HUES6 (cell line): Measurements from ENCODE around the gene ATP2B2.
"Not testable (repeated sequence)": the region's sequence is repeated elsewhere in the genome, so short reads cannot be mapped to it uniquely, and the experiment has no call there.

Source experiments
- H3K27ac ChIP-seq: 2 replicates; pipeline ENCODE4 v1.7.0; 2013; ENCODE audit warnings: low read depth, mild to moderate bottlenecking, low read length, inconsistent platforms
- H3K27me3 ChIP-seq: 2 replicates; pipeline ENCODE4 v1.6.1; 2013; ENCODE audit warnings: low read length; ENCODE audit not compliant: control insufficient read depth, insufficient read depth
- H3K36me3 ChIP-seq: 2 replicates; pipeline ENCODE4 v1.6.1; 2013; ENCODE audit warnings: low read length; ENCODE audit not compliant: control insufficient read depth, insufficient read depth
- H3K4me1 ChIP-seq: 2 replicates; pipeline ENCODE4 v1.6.1; 2013; ENCODE audit warnings: low read length; ENCODE audit not compliant: control insufficient read depth, insufficient read depth
- H3K4me3 ChIP-seq: 2 replicates; pipeline ENCODE4 v1.5.1; 2013; ENCODE audit warnings: low read depth, low read length
- H3K9ac ChIP-seq: one replicate; pipeline ENCODE4 v1.6.1; 2013; ENCODE audit warnings: mild to moderate bottlenecking, low read length
- H3K9me3 ChIP-seq: 2 replicates; pipeline ENCODE4 v1.6.1; 2013; ENCODE audit warnings: low read depth, low read length; ENCODE audit not compliant: control insufficient read depth, insufficient read depth

Gene ATP2B2

GRCh38 chr3:10547841-10548783 lies 42.7 kb upstream of the ATP2B2 start:
- no peak overlapping the region for H3K9ac ChIP-seq
- peaks cover 3% of the 10 kb centered on the region; the same call in 1 of the 2 replicates for H3K4me1 ChIP-seq
- no peaks in the 10 kb centered on the region for H3K9me3 ChIP-seq
- H3K27ac ChIP-seq: no peak overlapping the region
- H3K4me3 ChIP-seq: no peak overlapping the region
- H3K27me3 ChIP-seq: no peaks in the 10 kb centered on the region
- no peaks in the 10 kb centered on the region for H3K36me3 ChIP-seq

- H3K4me1 ChIP-seq: peaks cover 3% of the 10 kb centered on the region; the same call in 1 of the 2 replicates
- H3K27ac ChIP-seq: no peak overlapping the region
- H3K36me3 ChIP-seq: no peaks in the 10 kb centered on the region
- no peaks in the 10 kb centered on the region for H3K27me3 ChIP-seq
- no peak overlapping the region for H3K9ac ChIP-seq
- no peak overlapping the region for H3K4me3 ChIP-seq
- H3K9me3 ChIP-seq: peaks cover 6% of the 10 kb centered on the region
These were observed 42.0 kb upstream of the ATP2B2 start for GRCh38 chr3:10547413-10547812.

- H3K9me3 ChIP-seq: peaks cover 11% of the 10 kb centered on the region
- no peaks in the 10 kb centered on the region for H3K36me3 ChIP-seq
- H3K27me3 ChIP-seq: no peaks in the 10 kb centered on the region
- H3K9ac ChIP-seq: no peak overlapping the region
- no peak overlapping the region for H3K27ac ChIP-seq
- no peak overlapping the region for H3K4me3 ChIP-seq
- H3K4me1 ChIP-seq: no peaks in the 10 kb centered on the region
These were observed 41.5 kb upstream of the ATP2B2 start for GRCh38 chr3:10546820-10547263.

- Histone ChIP-seq H3K4me1 (no peaks in the 10 kb centered on the region), H3K27ac (no peak overlapping the region), H3K36me3 (no peaks in the 10 kb centered on the region), H3K4me3 (no peak overlapping the region), H3K27me3 (no peaks in the 10 kb centered on the region), H3K9ac (no peak overlapping the region), H3K9me3 (peaks cover 14% of the 10 kb centered on the region)
These were observed 40.8 kb upstream of the ATP2B2 start for GRCh38 chr3:10546181-10546624.

GRCh38 chr3:10542518-10542917 lies 37.1 kb upstream of the ATP2B2 start:
- no peak overlapping the region for H3K4me3 ChIP-seq
- H3K9me3 ChIP-seq: peaks cover 14% of the 10 kb centered on the region
- H3K27me3 ChIP-seq: no peaks in the 10 kb centered on the region
- H3K27ac ChIP-seq: no peak overlapping the region
- no peaks in the 10 kb centered on the region for H3K4me1 ChIP-seq
- no peaks in the 10 kb centered on the region for H3K36me3 ChIP-seq
- no peak overlapping the region for H3K9ac ChIP-seq

- not testable (repeated sequence) for H3K27me3 ChIP-seq, H3K36me3 ChIP-seq, H3K9ac ChIP-seq, H3K4me1 ChIP-seq, H3K4me3 ChIP-seq, H3K27ac ChIP-seq
- peaks cover 14% of the 10 kb centered on the region for H3K9me3 ChIP-seq
These were observed 35.0 kb upstream of the ATP2B2 start for GRCh38 chr3:10540347-10540746.

GRCh38 chr3:10534066-10534465 lies 28.7 kb upstream of the ATP2B2 start:
- Histone ChIP-seq H3K36me3 (no peaks in the 10 kb centered on the region), H3K27me3 (no peaks in the 10 kb centered on the region), H3K4me3 (no peak overlapping the region), H3K9ac (no peak overlapping the region), H3K27ac (no peak overlapping the region), H3K4me1 (no peaks in the 10 kb centered on the region), H3K9me3 (no peaks in the 10 kb centered on the region)

- Histone ChIP-seq H3K4me1 (no peaks in the 10 kb centered on the region), H3K9me3 (no peaks in the 10 kb centered on the region), H3K27me3 (no peaks in the 10 kb centered on the region), H3K27ac (no peak overlapping the region), H3K36me3 (no peaks in the 10 kb centered on the region), H3K4me3 (no peak overlapping the region), H3K9ac (no peak overlapping the region)
These were observed 28.3 kb upstream of the ATP2B2 start for GRCh38 chr3:10533737-10534023.

GRCh38 chr3:10532939-10533736 lies 27.8 kb upstream of the ATP2B2 start:
- no peak overlapping the region for H3K9ac ChIP-seq
- no peaks in the 10 kb centered on the region for H3K9me3 ChIP-seq
- H3K27me3 ChIP-seq: no peaks in the 10 kb centered on the region
- no peak overlapping the region for H3K27ac ChIP-seq
- H3K4me3 ChIP-seq: no peak overlapping the region
- no peaks in the 10 kb centered on the region for H3K4me1 ChIP-seq
- H3K36me3 ChIP-seq: no peaks in the 10 kb centered on the region

GRCh38 chr3:10531031-10531430 lies 25.6 kb upstream of the ATP2B2 start:
- Histone ChIP-seq H3K9ac (no peak overlapping the region), H3K27me3 (no peaks in the 10 kb centered on the region)

GRCh38 chr3:10530241-10530640 lies 24.9 kb upstream of the ATP2B2 start:
- Histone ChIP-seq H3K36me3 (no peaks in the 10 kb centered on the region), H3K9ac (no peak overlapping the region), H3K27me3 (no peaks in the 10 kb centered on the region), H3K9me3 (no peaks in the 10 kb centered on the region), H3K4me3 (no peak overlapping the region), H3K27ac (no peak overlapping the region), H3K4me1 (no peaks in the 10 kb centered on the region)

More at GRCh38 chr3:10531031-10531430, 25.6 kb upstream of the ATP2B2 start:
- Histone ChIP-seq H3K9me3 (no peaks in the 10 kb centered on the region), H3K4me3 (no peak overlapping the region), H3K4me1 (no peaks in the 10 kb centered on the region), H3K27ac (no peak overlapping the region), H3K36me3 (no peaks in the 10 kb centered on the region)
